Left cardiac atrium (tissue), 4 donors: ENCODE results near the gene DNAH2. TPM values are rescaled to one million over a fixed set of nuclear protein-coding genes. Genes with fewer than 3 reads are reported as not detected.

ENCODE experiments used
- ATAC-seq, 2 donors: fragments of 200-7000 bp; cut with Tn5 transposase; one replicate each; pipeline ENCODE4 v1.9.1; 2020; ENCODE audit warnings: mild to moderate bottlenecking in 2 of 2, moderate library complexity in 2 of 2
- DNase-seq: peaks from one replicate; pipeline ENCODE4 v3.0.0-alpha.2; 2020
- intact Hi-C, 2 donors: fragments of 100-400 bp; cut with DNase I; formaldehyde crosslinking; loops; one replicate each; pipeline versions ENCODE4 v1.14.1 to v1.15.1; 2022 to 2023
- total RNA-seq, 2 donors: library from RNA; stranded (reverse); fragmentation: NEBNext Ultra II Directional; extraction: Animal tissue kit (Norgen Biotek cat#: 25700); gene quantifications; one replicate each; pipeline ENCODE4 v1.2.1, GENCODE V29; 2021
- donor health status: DM: no; HTN: yes; CAD: no.
- donor health status: DM: no; HTN: yes; CAD: no; lungs with severe emphysema.
- donor health status: DM: yes; HTN: yes; CAD: no.
- donor health status: Dilated cardiomyopathy.

The DNAH2 gene
- total RNA-seq, 2 donors from 2014 or later = 0.05 to 0.24 TPM

DNA sequence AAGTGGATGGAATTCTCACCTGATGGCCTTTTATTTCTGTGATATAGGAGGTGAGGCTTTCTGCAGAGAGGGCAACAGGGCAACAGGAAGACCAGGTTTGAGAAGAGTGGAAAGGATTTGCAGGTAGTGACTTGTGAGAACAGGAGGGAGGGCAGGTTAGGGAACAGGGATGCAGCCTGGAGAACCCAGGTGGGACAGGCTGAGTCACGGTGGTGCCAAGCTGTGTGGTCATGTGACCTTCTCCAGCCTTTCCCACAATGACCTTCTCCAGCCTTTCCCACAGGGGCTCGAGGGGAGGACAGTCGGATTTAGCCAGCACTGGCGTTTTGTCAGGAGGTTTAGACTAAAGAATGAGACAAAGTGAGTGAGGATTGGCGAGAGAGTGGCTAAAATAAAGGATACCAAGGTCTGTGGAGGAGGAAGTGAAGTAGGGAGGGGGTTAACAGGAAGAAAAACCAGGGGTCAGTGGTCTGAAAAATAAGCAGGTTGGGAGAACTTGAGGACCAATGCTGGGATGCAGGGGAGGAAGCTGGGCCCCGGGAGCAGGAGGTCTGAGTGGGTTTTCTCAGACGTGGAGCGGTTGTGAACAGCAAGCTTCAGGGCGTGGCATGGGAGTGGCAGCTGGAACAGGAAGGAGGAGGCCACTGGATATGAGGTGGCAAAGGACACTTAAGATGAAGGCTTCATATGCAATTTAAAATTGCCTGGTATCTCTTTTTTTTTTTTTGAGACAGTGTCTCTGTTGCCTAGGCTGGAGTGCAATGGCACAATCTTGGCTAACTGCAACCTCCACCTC, 37.7 kb downstream of the DNAH2 start:
- DNase-seq (no peak), ATAC-seq (no peak)
- intact Hi-C loops = no loop called here

DNA sequence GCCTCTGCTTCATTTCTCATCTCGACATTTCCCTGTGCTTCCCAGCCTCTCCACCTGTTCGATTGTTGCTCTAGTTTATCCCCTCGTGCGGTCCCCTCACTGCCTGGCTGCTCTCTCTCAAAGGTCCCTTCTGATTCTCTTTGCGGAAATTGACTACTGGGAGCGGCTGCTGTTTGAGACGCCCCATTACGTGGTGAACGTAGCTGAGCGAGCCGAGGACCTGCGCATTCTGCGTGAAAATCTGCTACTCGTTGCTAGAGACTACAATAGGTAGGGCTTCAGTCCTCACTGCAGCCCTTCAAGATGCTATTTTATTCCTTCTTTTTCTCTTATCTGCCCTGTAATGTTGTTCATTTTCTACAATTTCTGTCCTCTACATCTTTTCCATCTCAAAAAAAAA, 39.4 kb downstream of the DNAH2 start:
- intact Hi-C loops = no loop called here
- ATAC-seq = no peak
- no peak for DNase-seq

DNA sequence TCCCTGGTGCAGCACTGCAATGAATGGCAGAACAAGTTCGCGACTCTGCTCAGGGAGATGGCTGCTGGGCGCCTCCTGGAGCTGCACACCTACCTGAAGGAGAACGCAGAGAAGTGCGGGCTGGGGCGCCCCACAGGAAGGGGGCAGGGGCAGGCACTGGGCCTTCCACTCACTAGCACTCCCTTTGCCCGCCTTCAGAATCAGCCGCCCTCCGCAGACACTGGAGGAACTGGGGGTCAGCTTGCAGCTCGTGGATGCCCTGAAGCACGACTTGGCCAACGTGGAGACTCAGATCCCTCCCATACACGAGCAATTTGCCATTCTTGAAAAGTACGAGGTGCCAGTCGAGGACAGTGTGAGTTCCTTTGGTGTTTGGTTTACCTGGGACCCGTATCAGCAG, 46.4 kb downstream of the DNAH2 start:
- DNase-seq = no peak
- intact Hi-C loops = no loop called here
- no peak for ATAC-seq

DNA sequence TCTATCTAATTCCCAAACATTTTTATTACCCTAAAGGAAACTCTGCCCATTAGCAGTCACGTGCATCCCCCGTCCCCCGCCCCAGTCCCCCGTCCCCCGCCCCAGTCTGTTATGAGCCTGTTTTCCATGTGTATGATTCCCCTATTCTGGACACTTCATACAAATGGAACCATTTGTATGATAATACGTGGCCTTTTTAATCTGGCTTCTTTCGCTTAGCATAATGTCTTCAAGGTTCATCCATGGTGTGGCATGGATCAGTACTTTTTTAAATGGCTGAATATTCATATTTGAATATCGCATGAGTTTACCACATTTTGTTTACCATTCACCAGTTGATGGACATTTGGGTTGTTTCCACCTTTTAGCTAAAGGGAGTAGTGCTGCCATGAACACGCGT, 49.5 kb downstream of the DNAH2 start:
- DNase-seq = no peak
- no peak for ATAC-seq
- intact Hi-C loops = no loop called here

DNA sequence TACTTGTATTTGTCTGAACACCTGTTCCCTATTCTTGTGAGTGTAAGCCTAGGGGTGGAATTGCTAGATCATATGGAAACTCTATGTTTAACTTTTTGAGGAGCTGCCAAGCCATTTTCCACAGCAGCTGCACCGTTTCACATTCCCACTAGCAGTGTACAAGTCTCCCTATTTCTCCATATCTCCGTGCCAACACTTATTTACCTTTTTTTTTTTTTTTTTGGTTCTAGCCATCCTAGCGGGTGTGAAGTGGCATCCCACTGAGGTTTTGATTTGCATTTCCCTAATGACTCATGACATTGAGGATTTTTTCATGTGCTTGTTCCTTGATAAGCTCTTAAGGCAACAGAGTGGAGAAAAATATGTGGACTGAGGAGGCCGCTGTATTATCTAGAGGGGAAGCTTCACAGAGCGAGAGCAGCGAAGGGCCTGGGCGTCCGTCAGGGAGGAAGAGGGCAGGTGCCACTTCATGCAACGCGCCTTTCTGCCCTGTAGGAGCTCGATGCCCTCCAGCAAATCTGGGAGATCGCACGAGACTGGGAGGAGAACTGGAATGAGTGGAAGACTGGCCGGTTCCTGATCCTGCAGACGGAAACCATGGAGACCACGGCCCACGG, 50.0 kb downstream of the DNAH2 start:
- peak in 1 of 2 donors; percentile 63 for ATAC-seq
- intact Hi-C loops = no loop called here
- no peak for DNase-seq

DNA sequence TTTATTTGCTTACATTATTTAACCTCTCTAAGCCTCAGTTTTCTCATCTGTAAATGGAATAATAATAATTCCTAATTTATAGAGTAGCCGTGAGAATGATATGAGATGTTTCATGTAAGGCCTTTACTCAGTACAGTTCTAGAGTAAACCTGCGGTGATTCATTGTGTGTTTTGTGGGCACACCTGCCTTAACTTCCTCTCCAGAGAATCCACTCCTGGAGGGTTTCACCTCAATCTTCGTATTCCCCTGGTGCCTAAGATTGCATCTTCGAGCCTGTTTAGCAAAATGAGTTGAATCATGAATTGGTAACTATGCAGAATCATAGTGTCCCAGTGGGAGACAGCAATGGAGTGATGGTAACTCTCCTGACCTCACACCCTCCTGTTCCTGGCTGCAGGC, 52.3 kb downstream of the DNAH2 start:
- ATAC-seq (no peak), DNase-seq (no peak)
- intact Hi-C loops = no loop called here

DNA sequence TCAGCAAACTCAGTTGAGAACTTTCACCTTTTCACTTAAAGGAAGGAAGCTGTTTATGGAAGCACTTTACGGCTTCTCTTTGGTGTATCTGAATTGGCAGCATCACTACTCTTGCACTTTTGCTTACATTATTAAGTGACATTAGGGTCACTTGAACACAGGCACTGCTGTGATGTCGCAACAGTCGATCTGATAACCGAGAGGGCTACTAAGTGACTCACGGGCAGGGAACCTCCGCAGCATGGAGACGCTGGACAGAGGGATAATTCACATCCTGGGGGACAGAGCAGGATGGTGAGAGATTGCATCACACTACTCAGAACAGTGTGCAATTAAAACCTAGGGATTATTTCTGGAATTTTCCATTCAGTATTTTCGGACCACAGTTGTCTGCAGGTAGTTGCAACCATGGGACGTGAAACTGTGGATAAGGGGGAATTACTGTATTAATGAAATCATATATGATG, 56.5 kb downstream of the DNAH2 start:
- intact Hi-C loops = no loop called here
- no peak for ATAC-seq

DNA sequence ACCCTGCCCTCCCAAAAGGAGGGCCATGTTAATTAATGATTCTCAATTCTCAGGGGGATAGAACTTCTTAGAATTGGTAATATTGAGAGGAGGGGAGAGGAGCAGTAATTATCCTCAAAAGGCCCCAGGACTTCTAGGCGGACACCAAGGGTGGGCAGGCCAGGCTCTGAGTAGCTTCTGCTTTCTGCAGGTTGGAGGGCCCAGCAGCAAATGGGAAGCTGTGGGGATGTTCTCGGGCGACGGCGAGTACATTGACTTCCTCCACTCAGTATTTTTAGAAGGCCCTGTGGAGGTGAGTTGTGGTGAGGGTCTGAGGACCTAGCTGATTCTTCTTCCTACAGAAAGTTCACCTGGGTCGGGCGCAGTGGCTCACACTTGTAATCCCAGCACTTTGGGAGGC, 57.5 kb downstream of the DNAH2 start:
- no peak for ATAC-seq
- intact Hi-C loops = no loop called here
- no peak for DNase-seq

More for the DNA sequence above, 56.5 kb downstream of the DNAH2 start:
- no peak for DNase-seq

DNA sequence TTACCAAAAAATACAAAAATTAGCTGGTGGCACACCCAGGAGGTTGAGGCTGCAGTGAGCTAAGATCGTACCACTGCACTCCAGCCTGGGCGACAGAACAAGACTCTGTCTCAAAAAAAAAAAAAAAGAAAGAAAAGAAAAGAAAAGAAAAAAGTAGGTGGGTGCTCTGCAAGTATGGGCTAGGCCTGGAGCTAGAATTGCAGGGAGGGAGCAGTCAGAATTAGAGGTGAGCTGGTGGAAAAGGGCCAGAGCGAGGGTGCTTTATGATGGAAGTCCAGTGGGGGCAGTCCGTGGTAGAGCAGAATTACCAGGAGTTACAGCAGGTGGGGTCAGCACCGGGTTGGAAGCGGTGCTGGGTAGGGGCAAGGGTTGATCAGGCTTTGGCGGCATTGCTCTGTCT, 59.5 kb downstream of the DNAH2 start:
- ATAC-seq (no peak), DNase-seq (no peak)
- intact Hi-C loops = no loop called here

DNA sequence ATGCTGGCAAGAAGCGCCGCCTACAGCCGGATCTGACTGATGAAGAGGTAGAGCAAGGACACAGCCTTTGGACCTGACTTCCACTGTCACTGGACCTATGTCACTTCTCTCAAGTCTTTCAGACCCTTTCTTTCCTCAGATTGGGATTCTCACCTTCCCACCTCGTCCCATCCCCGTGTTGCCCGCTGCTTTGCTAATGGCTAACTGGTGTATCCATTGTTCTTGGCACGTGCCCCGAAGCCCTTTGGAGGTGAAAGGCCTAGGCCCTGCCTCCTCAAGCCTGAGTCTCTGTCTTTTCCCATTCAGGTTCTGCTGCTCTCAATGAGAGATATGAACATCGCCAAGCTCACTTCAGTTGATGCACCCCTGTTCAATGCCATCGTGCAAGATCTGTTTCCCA, 63.2 kb downstream of the DNAH2 start:
- ATAC-seq (no peak), DNase-seq (no peak)
- intact Hi-C loops = no loop called here

DNA sequence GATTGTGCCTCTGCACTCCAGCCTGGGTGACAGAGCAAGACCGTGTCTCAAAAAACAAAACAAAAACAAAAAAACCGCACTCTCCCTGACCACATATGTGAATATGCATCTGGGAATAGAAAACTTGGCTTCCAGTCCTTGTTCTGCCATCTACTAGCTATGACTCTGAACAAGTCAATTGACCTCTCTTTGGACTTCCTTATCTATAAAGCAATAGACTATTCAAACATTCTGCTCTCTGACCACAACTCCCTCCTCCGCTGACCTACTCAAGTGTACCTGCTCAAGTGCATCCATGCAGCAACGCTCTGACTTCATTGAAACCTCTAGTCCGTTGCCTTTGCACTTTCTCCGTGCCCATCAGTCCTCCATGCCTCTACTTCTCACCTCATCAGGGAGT, 63.9 kb downstream of the DNAH2 start:
- ATAC-seq = no peak
- intact Hi-C loops = no loop called here
- no peak for DNase-seq

DNA sequence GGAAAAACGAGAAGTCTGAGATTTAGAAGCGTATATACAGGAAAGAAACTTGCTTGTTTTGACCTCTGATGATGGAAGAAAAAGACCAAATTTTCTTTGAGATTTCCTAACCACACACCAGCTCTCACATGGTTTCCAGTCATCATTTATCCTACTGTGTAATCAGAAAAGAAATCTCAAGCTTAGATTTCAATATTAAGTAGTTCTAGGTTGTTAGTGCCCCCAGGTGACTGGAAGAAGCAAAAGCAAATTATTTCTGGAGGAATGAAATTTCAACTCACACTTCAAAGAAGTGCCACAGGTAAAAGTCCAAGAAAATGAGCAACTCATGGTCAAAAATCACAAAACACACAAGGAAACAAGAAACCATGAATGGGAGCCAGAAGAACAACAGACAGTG, 64.7 kb downstream of the DNAH2 start:
- intact Hi-C loops = no loop called here
- DNase-seq (no peak), ATAC-seq (no peak)

DNA sequence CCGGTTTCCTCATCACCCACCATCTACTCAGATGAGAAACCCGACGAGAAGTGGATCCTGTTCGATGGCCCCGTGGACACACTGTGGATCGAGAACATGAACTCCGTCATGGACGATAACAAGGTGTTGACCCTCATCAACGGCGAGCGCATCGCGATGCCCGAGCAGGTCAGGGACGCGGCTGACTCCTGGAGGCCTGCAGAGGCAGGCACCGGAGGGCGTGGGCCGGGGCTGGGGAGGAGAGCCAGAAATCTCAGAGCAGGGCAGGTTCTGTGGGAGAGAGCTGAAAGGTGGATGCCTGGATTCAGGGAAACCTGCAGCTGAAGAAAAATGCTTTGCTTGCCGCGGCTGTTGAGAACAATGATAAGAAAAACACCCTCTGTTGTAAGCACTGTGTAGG, 69.3 kb downstream of the DNAH2 start:
- DNase-seq (no peak), ATAC-seq (peak in 1 of 2 donors; percentile 44)
- intact Hi-C loops = no loop called here

DNA sequence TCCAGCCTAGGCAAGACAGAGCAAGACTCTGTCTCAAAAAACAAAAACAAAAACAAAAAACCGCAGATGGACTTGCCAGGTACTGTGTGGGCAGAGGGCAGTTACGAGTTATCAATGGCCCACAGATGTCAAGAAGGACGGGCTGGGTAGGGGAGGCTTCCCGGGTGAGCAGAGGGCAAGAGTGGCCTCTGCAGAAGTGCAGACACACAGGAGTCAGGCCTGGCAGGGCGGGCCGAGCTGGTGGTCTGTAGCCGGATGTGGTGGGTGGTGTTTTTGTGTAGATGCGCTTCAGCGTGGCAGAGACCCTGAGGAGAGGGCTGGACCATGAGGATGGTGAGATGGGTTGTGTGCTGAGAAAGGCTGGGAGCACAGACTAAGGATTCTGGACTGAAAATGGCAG, 71.6 kb downstream of the DNAH2 start:
- intact Hi-C loops = no loop called here
- ATAC-seq = no peak

DNA sequence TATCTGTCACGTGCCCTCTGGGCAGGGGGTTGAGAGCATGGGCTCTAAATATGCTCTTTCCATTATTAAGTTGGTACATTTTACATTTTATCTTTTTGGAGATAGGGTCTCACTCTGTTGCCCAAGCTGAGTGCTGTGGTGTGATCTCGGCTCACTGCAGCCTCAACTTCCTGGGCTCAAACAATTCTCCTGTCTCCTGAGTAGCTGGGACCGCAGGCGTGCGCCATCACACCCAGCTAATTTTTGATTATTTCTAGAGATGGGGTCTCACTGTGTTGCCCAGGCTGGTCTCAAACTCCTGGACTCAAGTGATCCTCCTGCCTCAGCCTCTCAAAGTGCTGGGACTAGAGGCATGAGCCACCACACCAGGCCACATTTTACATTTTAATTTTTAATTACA, 72.6 kb downstream of the DNAH2 start:
- DNase-seq = no peak
- intact Hi-C loops = no loop called here

More for the DNA sequence above, 71.6 kb downstream of the DNAH2 start:
- no peak for DNase-seq

DNA sequence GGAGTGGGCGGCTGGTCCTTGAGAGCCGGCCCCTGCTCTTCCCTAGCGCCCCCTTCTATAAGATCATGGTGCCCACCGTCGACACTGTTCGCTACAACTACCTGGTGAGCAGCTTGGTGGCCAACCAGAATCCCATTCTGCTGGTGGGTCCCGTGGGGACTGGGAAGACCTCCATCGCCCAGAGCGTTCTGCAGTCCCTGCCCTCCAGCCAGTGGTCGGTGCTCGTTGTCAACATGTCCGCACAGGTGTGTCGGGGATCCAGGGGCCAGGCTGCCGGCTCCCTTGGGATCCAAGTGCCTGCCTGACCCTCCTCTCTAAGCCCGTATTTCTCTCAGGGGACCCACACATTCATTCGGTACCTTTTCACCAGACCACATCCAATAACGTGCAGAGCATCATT, 75.1 kb downstream of the DNAH2 start:
- DNase-seq (no peak), ATAC-seq (no peak)
- intact Hi-C loops = no loop called here

More for the DNA sequence above, 72.6 kb downstream of the DNAH2 start:
- no peak for ATAC-seq

DNA sequence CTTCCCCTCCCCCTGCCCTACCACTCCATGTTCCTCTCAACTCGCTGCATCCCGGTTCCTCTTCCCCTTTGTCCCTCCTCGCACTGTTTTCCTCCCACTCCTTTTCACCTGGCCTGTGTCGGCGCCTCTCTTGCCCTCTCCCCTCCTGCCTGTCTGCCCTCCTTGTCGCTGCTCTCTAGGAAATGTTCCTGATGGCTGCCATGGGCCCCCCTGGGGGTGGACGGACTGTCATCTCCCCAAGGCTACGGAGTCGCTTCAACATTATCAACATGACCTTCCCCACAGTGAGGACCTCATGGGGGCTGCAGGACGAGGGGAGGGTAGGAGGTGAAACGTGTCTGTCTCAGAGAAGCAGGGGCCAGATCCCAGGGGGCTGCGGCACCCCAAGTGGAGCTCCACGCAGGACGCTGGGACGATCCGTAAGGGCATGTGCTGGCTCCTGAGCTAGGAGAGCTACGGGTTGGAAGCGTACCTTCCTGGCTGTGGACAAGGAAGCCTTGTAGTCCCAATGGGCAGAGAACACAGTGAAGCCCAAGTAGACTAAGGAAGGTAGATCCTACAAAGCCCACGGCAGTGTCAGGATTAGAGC, 76.6 kb downstream of the DNAH2 start:
- ATAC-seq = no peak
- no peak for DNase-seq
- intact Hi-C loops = no loop called here

DNA sequence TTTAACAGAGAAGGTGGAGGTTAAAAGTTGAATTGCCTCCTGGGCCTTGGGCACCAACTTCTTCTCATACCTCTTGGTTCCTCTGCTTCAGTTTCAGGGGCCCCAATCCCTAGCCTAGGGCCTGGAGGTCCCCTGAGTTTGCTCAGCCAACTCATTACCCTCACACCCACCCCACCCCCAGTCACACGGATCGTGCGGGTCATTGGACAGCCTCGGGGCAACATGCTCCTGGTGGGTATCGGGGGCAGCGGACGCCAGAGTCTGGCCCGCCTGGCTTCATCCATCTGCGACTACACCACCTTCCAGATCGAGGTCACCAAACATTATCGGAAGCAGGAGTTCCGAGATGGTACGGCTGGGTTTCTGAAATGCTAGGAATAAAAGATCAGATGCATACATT, 80.4 kb downstream of the DNAH2 start:
- DNase-seq (no peak), ATAC-seq (no peak)
- intact Hi-C loops = no loop called here

DNA sequence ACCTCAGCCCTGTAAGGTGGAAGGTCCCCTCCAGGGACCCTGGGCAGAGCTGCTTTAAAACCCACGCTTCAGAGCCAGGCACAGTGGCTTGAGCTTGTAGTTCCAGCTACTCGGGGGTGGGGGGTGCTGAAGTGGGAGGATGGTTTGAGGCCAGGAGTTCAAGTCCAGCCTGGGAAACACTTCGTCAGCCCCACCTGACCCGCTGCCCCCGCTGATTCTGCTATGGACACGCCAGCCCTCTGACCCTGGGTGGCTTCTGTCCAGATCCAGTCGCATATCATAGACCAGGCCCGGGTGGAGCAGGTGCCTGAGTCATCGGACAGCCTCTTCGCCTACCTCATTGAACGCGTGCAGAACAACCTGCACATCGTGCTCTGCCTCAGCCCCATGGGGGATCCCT, 81.3 kb downstream of the DNAH2 start:
- ATAC-seq = no peak
- intact Hi-C loops = no loop called here
- DNase-seq = no peak

DNA sequence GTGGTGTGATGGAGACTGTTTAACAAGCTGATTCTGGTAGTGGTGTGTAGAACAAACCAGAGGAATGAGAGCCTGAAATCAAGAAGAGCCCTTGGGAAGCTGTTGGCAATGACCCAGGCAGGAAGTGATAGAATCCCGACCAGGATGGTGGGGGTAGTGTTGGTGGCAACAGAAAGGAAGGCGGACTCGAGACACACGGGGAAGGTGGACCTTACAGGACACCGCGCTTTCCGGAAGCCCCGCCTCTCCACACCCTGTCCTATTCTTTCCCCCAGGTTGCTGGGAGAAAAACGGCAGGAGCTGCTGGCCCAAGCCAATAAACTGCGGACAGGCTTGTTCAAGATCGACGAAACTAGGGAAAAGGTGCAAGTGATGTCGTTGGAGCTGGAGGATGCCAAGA, 86.4 kb downstream of the DNAH2 start:
- no peak for DNase-seq
- ATAC-seq = peak in 1 of 2 donors; percentile 47
- intact Hi-C loops = no loop called here

DNA sequence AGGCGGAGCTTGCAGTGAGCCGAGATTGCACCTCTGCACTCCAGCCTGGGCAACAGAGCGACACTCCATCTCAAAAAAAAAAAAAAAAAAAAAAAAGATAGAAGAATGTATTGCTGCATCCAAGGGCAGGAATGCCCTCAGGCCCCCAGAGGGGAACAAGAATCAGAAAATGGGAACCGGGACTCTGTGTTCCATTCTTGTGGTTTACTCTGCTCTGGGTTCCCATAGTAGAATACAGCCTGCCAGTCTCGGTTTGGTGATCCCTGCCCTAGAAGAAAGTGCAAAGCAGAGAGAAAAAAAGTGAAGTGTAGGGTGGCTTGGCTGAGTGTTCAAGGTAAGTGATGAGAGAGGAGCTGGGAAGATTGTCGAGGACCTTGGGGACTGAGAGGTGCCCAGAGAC, 89.0 kb downstream of the DNAH2 start:
- DNase-seq = no peak

More for the DNA sequence above, 89.0 kb downstream of the DNAH2 start:
- intact Hi-C loops = no loop called here
- no peak for ATAC-seq
